Spleen (tissue), 7 donors: ENCODE results near the gene DMD.

Source experiments
- POLR2A ChIP-seq, 3 donors: fragments of 450-650 bp; IDR thresholded peaks; one replicate each; pipeline ENCODE4 v1.5.1; 2017; ENCODE audit warnings: antibody characterized with exemption in 3 of 3, mild to moderate bottlenecking in 1 of 3
- POLR2AphosphoS5 ChIP-seq, 3 donors: sonication (generic); formaldehyde crosslinking; IDR thresholded peaks; one replicate each; pipeline ENCODE4 v1.5.1; 2017; ENCODE audit warnings: antibody characterized with exemption in 3 of 3
- TF ChIP-seq, protein P1 (sequence below), 11 experiments: fragments of 200-600 bp in 7 of 11; fragments of 450-650 bp in 4 of 11; sonication (generic) in 4 of 11; IDR thresholded peaks in 8 of 11; conservative IDR thresholded peaks in 3 of 11; 1 replicate in 7 of 11; 2 replicates in 4 of 11; pipeline versions ENCODE4 v1.4.0 to v1.8.0; 2016 to 2021; ENCODE audit warnings: antibody characterized with exemption in 11 of 11, inconsistent platforms in 4 of 11, mild to moderate bottlenecking in 1 of 11
- donor health status: DM: no; HTN: no; CAD: no; lungs with moderate emphysema.
- donor health status: DM: no; HTN: no; CAD: no.
- donor health status: DM: no; HTN: no; CAD: no.

DNA sequence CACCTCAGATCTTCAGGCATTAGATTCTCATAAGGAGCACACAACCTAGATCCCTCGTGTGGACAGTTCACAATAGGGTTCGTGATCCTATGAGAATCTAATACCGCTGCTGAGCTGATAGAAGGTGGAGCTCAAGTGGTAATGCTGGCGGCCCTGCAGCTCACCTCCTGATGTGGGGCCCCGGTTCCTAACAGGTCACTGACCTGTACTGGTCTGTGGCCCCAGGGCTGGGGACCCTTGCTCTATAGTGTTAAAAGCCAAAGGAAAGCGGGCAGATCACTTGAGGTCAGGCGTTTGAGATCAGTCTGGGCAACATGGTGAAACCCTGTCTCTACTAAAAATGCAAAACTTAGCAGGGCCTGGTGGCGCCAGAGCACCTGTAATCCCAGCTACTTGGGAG, 1092.5 kb downstream of the DMD start:
- TF ChIP-seq, protein P1, sequence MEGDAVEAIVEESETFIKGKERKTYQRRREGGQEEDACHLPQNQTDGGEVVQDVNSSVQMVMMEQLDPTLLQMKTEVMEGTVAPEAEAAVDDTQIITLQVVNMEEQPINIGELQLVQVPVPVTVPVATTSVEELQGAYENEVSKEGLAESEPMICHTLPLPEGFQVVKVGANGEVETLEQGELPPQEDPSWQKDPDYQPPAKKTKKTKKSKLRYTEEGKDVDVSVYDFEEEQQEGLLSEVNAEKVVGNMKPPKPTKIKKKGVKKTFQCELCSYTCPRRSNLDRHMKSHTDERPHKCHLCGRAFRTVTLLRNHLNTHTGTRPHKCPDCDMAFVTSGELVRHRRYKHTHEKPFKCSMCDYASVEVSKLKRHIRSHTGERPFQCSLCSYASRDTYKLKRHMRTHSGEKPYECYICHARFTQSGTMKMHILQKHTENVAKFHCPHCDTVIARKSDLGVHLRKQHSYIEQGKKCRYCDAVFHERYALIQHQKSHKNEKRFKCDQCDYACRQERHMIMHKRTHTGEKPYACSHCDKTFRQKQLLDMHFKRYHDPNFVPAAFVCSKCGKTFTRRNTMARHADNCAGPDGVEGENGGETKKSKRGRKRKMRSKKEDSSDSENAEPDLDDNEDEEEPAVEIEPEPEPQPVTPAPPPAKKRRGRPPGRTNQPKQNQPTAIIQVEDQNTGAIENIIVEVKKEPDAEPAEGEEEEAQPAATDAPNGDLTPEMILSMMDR (IDR thresholded peaks at IDR 0.05 in 8 of 11, conservative IDR thresholded peaks at IDR 0.05 in 3 of 11), result no peak
- no peak for TF ChIP-seq POLR2A (IDR thresholded peaks at IDR 0.05)
- no peak for TF ChIP-seq POLR2AphosphoS5 (IDR thresholded peaks at IDR 0.05)
